Endothelial cell of umbilical vein (primary cell): Measurements from ENCODE around the gene NEDD4. TPM values are rescaled to one million over a fixed set of nuclear protein-coding genes. Genes with fewer than 3 reads are reported as not detected.

Experiments
- BruUV-seq: library from RNA; stranded (reverse); fragments of 400-500 nt; replicated peaks from 2 replicates; lab custom pipeline; 2021; lab: Mats Ljungman, UMichigan
- CTCF ChIA-PET: fragments of 300-600, 350-600 bp; sonication (Branson Sonifier 250); formaldehyde crosslinking; loops from one replicate; lab custom pipeline; 2021; ENCODE audit warnings: antibody characterized with exemption, inconsistent platforms; lab: Charles Lee
- POLR2A ChIA-PET: fragments of 300-600, 350-600 bp; sonication (Branson Sonifier 250); formaldehyde crosslinking; loops from one replicate; lab custom pipeline; 2021; ENCODE audit warnings: antibody characterized with exemption, inconsistent platforms; lab: Charles Lee
- DNase-seq: peaks from one replicate; pipeline ENCODE4 v3.0.0-alpha.2; 2011; ENCODE audit warnings: low read depth, low spot score
- FAIRE-seq: peaks from 2 replicates; lab custom pipeline; 2011; peaks lifted over from hg19 to GRCh38; lab: Jason Lieb, UNC
- H2AFZ ChIP-seq: 2 replicates; pipeline ENCODE4 v1.6.0; 2012; ENCODE audit warnings: low read depth, low read length, control low read depth, inconsistent platforms
- H3K27ac ChIP-seq: 2 replicates; pipeline ENCODE4 v1.5.1; 2011; ENCODE audit warnings: low read depth, mild to moderate bottlenecking, control low read depth, low read length, moderate library complexity; ENCODE audit not compliant: insufficient read depth
- H3K27me3 ChIP-seq, 2 experiments: 2 replicates each; pipeline versions ENCODE4 v1.6.0 to v1.6.1; 2011; ENCODE audit warnings: low read length in 2 of 2, mixed read lengths in 1 of 2; ENCODE audit not compliant: control insufficient read depth in 2 of 2, insufficient read depth in 2 of 2
- H3K36me3 ChIP-seq, 2 experiments: 2 replicates in 1 of 2; 3 replicates in 1 of 2; pipeline ENCODE4 v1.5.1; 2011; ENCODE audit warnings: low read length in 2 of 2, mild to moderate bottlenecking in 1 of 2, moderate library complexity in 1 of 2; ENCODE audit not compliant: control insufficient read depth in 2 of 2, insufficient read depth in 2 of 2; ENCODE audit errors: extremely low read depth in 1 of 2
- H3K4me1 ChIP-seq: 3 replicates; pipeline ENCODE4 v1.5.1; 2011; ENCODE audit warnings: mild to moderate bottlenecking, low read length; ENCODE audit not compliant: control insufficient read depth, insufficient read depth; ENCODE audit errors: extremely low read depth
- H3K4me2 ChIP-seq: 2 replicates; pipeline ENCODE4 v1.6.1; 2011; ENCODE audit warnings: low read length, control low read depth, mixed read lengths; ENCODE audit not compliant: insufficient read depth
- H3K4me3 ChIP-seq, 3 experiments: fragments of 200-600 bp in 1 of 3; sonication (generic), shearing (Covaris generic) in 1 of 3; replicated peaks in 1 of 3; 2 replicates each; pipeline ENCODE4 v1.5.1; 2011 to 2016; ENCODE audit warnings: control low read depth in 3 of 3, low read length in 3 of 3, mild to moderate bottlenecking in 2 of 3, inconsistent platforms in 1 of 3, low read depth in 1 of 3, moderate library complexity in 1 of 3; ENCODE audit not compliant: insufficient read depth in 1 of 3
- H3K79me2 ChIP-seq: 2 replicates; pipeline ENCODE4 v1.6.0; 2012; ENCODE audit warnings: low read length, inconsistent platforms; ENCODE audit not compliant: control insufficient read depth, insufficient read depth
- H3K9ac ChIP-seq: replicated peaks from 2 replicates; pipeline ENCODE3; 2011; ENCODE audit warnings: low read length, control low read depth; ENCODE audit not compliant: insufficient read depth; ENCODE audit errors: extremely low read depth
- H3K9me1 ChIP-seq: replicated peaks from 3 replicates; pipeline ENCODE4 v1.6.0; 2011; ENCODE audit warnings: mild to moderate bottlenecking, low read length; ENCODE audit not compliant: control insufficient read depth, insufficient read depth; ENCODE audit errors: extremely low read depth
- H3K9me3 ChIP-seq: replicated peaks from 2 replicates; pipeline ENCODE4 v1.5.1; 2012; ENCODE audit warnings: low read length, inconsistent platforms; ENCODE audit not compliant: control insufficient read depth, insufficient read depth
- H4K20me1 ChIP-seq: replicated peaks from 2 replicates; pipeline ENCODE3; 2011; ENCODE audit warnings: mild to moderate bottlenecking, low read length; ENCODE audit not compliant: control insufficient read depth, insufficient read depth; ENCODE audit errors: extremely low read depth
- FOS ChIP-seq: IDR thresholded peaks from 2 replicates; pipeline ENCODE4 v1.6.1; 2011; ENCODE audit warnings: mild to moderate bottlenecking, low read length, moderate library complexity, borderline replicate concordance; ENCODE audit not compliant: insufficient read depth
- MYC ChIP-seq: IDR thresholded peaks from one replicate; pipeline ENCODE4 v1.6.1; 2011; ENCODE audit warnings: mild to moderate bottlenecking, low read depth, low read length
- POLR2AphosphoS5 ChIP-seq: IDR thresholded peaks from 2 replicates; pipeline ENCODE4 v1.6.1; 2012; ENCODE audit warnings: low read depth, mild to moderate bottlenecking, control low read depth, low read length, moderate library complexity; ENCODE audit not compliant: insufficient read depth
- dilution Hi-C: fragments of 300-500 bp; cut with MboI; formaldehyde crosslinking; loops from one replicate; pipeline ENCODE4 v1.15.0; 2019; ENCODE audit warnings: low sequenced_read_pairs; ENCODE audit not compliant: extremely low pct_ligation_motif_present
- intact Hi-C: fragments of 100-400 bp; cut with micrococcal nuclease; formaldehyde crosslinking; loops from one replicate; pipeline ENCODE4 v1.10.0; 2022
- polyA plus RNA-seq, 4 experiments: library from polyadenylated mRNA; depleted of rRNA in 3 of 4; stranded (reverse) in 3 of 4; unstranded in 1 of 4; fragments of >200 nt; gene quantifications; 2 replicates each; pipeline versions ENCODE4 v1.2.1 to v1.2.3, GENCODE V29; 2011 to 2012; ENCODE audit warnings: missing spikeins in 1 of 4
- total RNA-seq: library from RNA; stranded (reverse); gene quantifications from 2 replicates; pipeline ENCODE4 v1.2.3, GENCODE V29; 2021
- TF ChIP-seq, protein P1 (sequence below): IDR thresholded peaks from 2 replicates; pipeline ENCODE4 v1.6.1; 2011; ENCODE audit not compliant: insufficient read depth, insufficient read length
- TF ChIP-seq, protein P2 (sequence below), 2 donors: IDR thresholded peaks; 1 replicate in 1 of 2; 2 replicates in 1 of 2; pipeline ENCODE4 v1.5.1; 2011; ENCODE audit warnings: low read length in 2 of 2, mild to moderate bottlenecking in 2 of 2, moderate library complexity in 2 of 2, control low read depth in 1 of 2, inconsistent platforms in 1 of 2, low read depth in 1 of 2; ENCODE audit not compliant: insufficient read depth in 1 of 2; ENCODE audit errors: extremely low read depth in 1 of 2

NEDD4 gene
- total and polyA plus RNA-seq, 2 donors (not counting 3 experiments of a cell fraction or from before 2014, with no cell fraction given), result 9.2 to 39.0 TPM

DNA sequence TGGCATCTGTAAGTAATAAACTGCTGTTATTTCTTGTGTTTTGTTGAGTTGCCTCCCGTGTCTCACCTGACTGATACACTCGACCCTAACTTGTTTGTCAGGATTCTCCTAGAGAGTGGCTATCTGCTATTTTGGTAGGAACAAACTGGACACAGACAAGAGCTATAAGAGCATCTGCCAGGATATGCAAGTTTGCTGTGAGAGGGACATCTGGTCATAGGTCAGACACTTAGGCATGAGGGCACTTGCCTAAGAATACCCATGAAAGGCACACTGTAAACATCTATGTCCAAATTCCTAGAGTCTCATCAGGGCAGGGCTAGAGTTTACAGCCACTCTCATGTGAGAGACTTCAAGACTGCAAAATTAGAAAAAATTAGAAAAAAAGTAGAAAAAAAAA is 32.5 kb downstream of the NEDD4 start:
- BruUV-seq, result no TSS peak
- FAIRE-seq (no peak), DNase-seq (no peak)
- no peaks in the 10 kb centered on the region for H3K9me1 ChIP-seq
- H3K79me2 ChIP-seq, result no peaks in the 10 kb centered on the region
- H2AFZ ChIP-seq, result no peak overlapping the region
- dilution Hi-C loops (no loop called here), intact Hi-C loops (no loop called here)
- no peak overlapping the region for H3K9ac ChIP-seq
- ChIA-PET POLR2A (no interaction called here), CTCF (no interaction called here)
- H3K4me3 ChIP-seq, result no peak overlapping the region
- no peaks in the 10 kb centered on the region for H3K4me1 ChIP-seq
- TF ChIP-seq, protein P1, sequence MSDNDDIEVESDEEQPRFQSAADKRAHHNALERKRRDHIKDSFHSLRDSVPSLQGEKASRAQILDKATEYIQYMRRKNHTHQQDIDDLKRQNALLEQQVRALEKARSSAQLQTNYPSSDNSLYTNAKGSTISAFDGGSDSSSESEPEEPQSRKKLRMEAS, result no peak
- TF ChIP-seq, protein P2, sequence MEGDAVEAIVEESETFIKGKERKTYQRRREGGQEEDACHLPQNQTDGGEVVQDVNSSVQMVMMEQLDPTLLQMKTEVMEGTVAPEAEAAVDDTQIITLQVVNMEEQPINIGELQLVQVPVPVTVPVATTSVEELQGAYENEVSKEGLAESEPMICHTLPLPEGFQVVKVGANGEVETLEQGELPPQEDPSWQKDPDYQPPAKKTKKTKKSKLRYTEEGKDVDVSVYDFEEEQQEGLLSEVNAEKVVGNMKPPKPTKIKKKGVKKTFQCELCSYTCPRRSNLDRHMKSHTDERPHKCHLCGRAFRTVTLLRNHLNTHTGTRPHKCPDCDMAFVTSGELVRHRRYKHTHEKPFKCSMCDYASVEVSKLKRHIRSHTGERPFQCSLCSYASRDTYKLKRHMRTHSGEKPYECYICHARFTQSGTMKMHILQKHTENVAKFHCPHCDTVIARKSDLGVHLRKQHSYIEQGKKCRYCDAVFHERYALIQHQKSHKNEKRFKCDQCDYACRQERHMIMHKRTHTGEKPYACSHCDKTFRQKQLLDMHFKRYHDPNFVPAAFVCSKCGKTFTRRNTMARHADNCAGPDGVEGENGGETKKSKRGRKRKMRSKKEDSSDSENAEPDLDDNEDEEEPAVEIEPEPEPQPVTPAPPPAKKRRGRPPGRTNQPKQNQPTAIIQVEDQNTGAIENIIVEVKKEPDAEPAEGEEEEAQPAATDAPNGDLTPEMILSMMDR (IDR thresholded peaks at IDR 0.05; ENCODE audit: extremely low read depth in 1 of 2, insufficient read depth in 1 of 2, low read depth in 1 of 2, low read length in 2 of 2), result no peak
- H3K27me3 ChIP-seq, result no peaks in the 10 kb centered on the region
- H4K20me1 ChIP-seq, result no peaks in the 10 kb centered on the region
- H3K27ac ChIP-seq, result no peak overlapping the region
- H3K4me2 ChIP-seq, result no peak overlapping the region
- peaks cover 0 to 2% of the 10 kb centered on the region in 2 experiments for H3K36me3 ChIP-seq
- H3K9me3 ChIP-seq, result no peaks in the 10 kb centered on the region

DNA sequence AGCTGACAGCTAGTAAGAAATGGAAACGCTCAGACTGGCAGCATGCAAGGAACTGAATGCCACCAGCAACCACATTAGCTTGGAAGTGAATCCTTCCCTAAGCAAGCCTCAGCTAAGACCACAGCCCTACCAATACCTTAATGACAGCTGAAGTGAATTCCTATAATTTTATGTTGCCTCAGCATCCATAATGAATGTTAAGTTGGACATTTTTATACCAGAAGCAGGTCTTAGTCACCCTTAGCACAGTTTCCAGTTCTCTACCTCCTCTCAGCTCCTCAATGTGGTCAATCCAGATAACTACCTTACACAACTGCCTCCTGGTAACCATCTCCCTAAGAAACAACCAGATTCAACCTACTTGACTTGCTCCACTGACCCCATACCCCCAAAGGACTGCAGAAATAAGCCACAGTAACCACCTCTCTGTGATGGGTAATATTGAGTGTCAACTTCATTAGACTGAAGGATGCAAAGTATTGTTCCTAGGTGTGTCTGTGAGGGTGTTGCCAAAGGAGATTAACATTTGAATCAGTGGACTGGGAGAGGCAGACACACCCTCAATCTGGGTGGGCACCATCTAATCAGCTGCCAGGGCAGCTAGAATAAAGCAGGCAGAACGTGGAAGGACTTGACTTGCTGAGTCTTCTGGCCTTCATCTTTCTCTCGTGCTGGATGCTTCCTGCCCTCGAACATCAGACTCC is 33.5 kb downstream of the NEDD4 start:
- no peak overlapping the region for H3K4me2 ChIP-seq
- no peaks in the 10 kb centered on the region for H3K4me1 ChIP-seq
- no peaks in the 10 kb centered on the region for H3K27me3 ChIP-seq
- H3K9me1 ChIP-seq, result no peaks in the 10 kb centered on the region
- H3K4me3 ChIP-seq, result no peak overlapping the region
- no peak overlapping the region for H3K27ac ChIP-seq
- no peaks in the 10 kb centered on the region for H3K9me3 ChIP-seq
- dilution Hi-C loops, result no loop called here
- POLR2A ChIA-PET, result no interaction called here
- no peak overlapping the region for H2AFZ ChIP-seq
- FAIRE-seq, result no peak
- H3K36me3 ChIP-seq, result no peaks in the 10 kb centered on the region
- H4K20me1 ChIP-seq, result no peaks in the 10 kb centered on the region
- no peaks in the 10 kb centered on the region for H3K79me2 ChIP-seq
- H3K9ac ChIP-seq, result no peak overlapping the region
- CTCF ChIA-PET, result interaction anchor here (0.9 to 2.0 kb wide), 3 partner anchors 34 to 87 kb away, joined by 3 to 7 read pairs (median 6); no protein-coding TSS in a partner anchor
- TF ChIP-seq, protein P1, result no peak
- no peak for TF ChIP-seq MYC
- TF ChIP-seq, protein P2 (IDR thresholded peaks at IDR 0.05; ENCODE audit: extremely low read depth in 1 of 2, insufficient read depth in 1 of 2, low read depth in 1 of 2, low read length in 2 of 2), result no peak
- TF ChIP-seq POLR2AphosphoS5, result no peak
- TF ChIP-seq FOS, result no peak
- DNase-seq, result no peak
- no TSS peak for BruUV-seq
- intact Hi-C loops, result no loop called here
